Endothelial cell (in vitro differentiated cells): ENCODE results near the gene RAD51B. TPM values are rescaled to one million over a fixed set of nuclear protein-coding genes. Genes with fewer than 3 reads are reported as not detected.

Experiments
- DNase-seq: peaks from one replicate; pipeline ENCODE4 v3.0.0; 2021; ENCODE audit warnings: low spot score
- H3K27ac Mint-ChIP-seq: one replicate; pipeline ENCODE4 v1.8.0; 2021; ENCODE audit warnings: mixed read lengths, inconsistent platforms; ENCODE audit not compliant: unreplicated experiment
- H3K27me3 Mint-ChIP-seq: one replicate; pipeline ENCODE4 v1.8.0; 2021; ENCODE audit warnings: mild to moderate bottlenecking, moderate library complexity, mixed read lengths, inconsistent platforms; ENCODE audit not compliant: unreplicated experiment
- H3K36me3 Mint-ChIP-seq: one replicate; pipeline ENCODE4 v1.8.0; 2021; ENCODE audit warnings: mild to moderate bottlenecking, low read depth, mixed read lengths, inconsistent platforms; ENCODE audit not compliant: unreplicated experiment
- H3K4me1 Mint-ChIP-seq: one replicate; pipeline ENCODE4 v1.8.0; 2021; ENCODE audit warnings: mild to moderate bottlenecking, mixed read lengths, inconsistent platforms; ENCODE audit not compliant: unreplicated experiment
- H3K4me3 Mint-ChIP-seq: one replicate; pipeline ENCODE4 v1.8.0; 2021; ENCODE audit warnings: mild to moderate bottlenecking, mixed read lengths, inconsistent platforms; ENCODE audit not compliant: unreplicated experiment
- H3K9me3 Mint-ChIP-seq: one replicate; pipeline ENCODE4 v1.8.0; 2021; ENCODE audit warnings: mixed read lengths, inconsistent platforms; ENCODE audit not compliant: unreplicated experiment
- CTCF ChIP-seq: fragments of 200-600 bp; sonication (generic); IDR thresholded peaks from one replicate; pipeline ENCODE4 v1.5.0; 2021; ENCODE audit warnings: antibody characterized with exemption; ENCODE audit not compliant: unreplicated experiment
- total RNA-seq: library from RNA; stranded (reverse); fragmentation: NEBNext Ultra II Directional; extraction: Animal tissue kit (Norgen Biotek cat#: 25700); gene quantifications from one replicate; pipeline ENCODE4 v1.2.1, GENCODE V29; 2021; ENCODE audit not compliant: unreplicated experiment

The RAD51B gene
- total RNA-seq, 1 donor from 2014 or later, result 23.5 TPM

- Mint-ChIP-seq H3K4me1 (peaks cover 2% of the 10 kb centered on the region), H3K36me3 (no peaks in the 10 kb centered on the region), H3K27me3 (peaks cover 2% of the 10 kb centered on the region), H3K4me3 (no peak overlapping the region), H3K9me3 (no peaks in the 10 kb centered on the region), H3K27ac (no peak overlapping the region)
- TF ChIP-seq CTCF, result no peak
- DNase-seq, result no peak
These were observed 188.9 kb downstream of the RAD51B start for GRCh38 chr14:68008491-68008890.

DNA sequence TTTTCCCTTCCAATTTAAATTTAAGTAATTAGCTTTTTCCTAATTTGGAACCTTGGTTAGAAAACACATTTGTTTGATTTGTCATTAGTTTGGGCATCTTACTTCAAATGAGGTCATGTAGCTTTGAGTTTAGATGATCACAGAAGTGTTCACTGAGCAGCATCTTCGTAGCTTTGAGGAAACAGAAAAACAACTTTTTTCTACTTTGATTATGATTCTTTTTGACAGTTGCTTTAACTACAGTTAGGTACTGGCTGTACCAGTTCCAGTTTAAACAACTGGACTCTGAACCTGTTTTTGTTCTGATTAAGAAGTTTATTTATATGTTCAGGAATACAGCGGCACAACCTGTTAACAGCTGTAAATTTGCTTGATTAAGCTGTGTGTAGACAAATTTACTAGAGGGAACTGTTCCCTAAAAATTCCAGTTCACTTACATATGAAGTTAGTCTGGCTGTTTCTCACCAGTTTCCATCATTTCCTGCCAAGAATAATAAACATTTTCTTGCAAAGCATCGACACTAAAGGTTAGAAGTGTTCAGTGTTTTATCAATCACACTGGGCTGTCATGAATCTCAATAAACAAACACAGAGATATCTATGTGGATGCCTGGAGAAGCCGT, 191.9 kb downstream of the RAD51B start:
- no peak for DNase-seq
- Mint-ChIP-seq H3K27ac (no peak overlapping the region), H3K27me3 (no peaks in the 10 kb centered on the region)

DNA sequence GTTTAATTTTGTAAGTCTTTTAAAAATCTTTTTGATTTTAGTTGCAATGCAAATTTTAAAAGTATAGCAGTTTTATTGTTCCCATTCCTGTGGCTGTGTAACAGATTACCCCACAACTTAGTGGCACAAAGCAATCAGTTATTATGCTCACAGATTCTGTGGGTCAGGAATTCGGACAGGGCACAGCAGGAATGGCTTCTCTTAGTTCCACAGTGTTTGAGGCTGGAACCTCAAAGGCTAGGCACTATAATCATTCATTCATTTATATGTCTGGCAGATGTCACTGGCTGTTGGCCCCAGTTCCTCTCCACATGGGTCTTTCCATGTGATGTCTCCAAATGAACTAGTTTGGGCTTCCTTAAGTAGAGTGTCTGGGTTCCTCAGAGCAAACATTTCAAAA, 193.3 kb downstream of the RAD51B start:
- Mint-ChIP-seq H3K36me3 (no peaks in the 10 kb centered on the region), H3K27me3 (no peaks in the 10 kb centered on the region), H3K4me1 (no peaks in the 10 kb centered on the region), H3K9me3 (no peaks in the 10 kb centered on the region), H3K4me3 (no peak overlapping the region), H3K27ac (no peak overlapping the region)
- DNase-seq, result no peak
- no peak for TF ChIP-seq CTCF

More for the DNA sequence above, 191.9 kb downstream of the RAD51B start:
- Mint-ChIP-seq H3K4me1 (no peaks in the 10 kb centered on the region), H3K9me3 (no peaks in the 10 kb centered on the region), H3K36me3 (no peaks in the 10 kb centered on the region), H3K4me3 (no peak overlapping the region)
- no peak for TF ChIP-seq CTCF

- no peak for DNase-seq
- Mint-ChIP-seq H3K27ac (no peak overlapping the region), H3K4me1 (no peaks in the 10 kb centered on the region), H3K36me3 (no peaks in the 10 kb centered on the region), H3K27me3 (no peaks in the 10 kb centered on the region), H3K4me3 (no peak overlapping the region), H3K9me3 (no peaks in the 10 kb centered on the region)
- no peak for TF ChIP-seq CTCF
These were observed 193.7 kb downstream of the RAD51B start for GRCh38 chr14:68013326-68013725.

DNA sequence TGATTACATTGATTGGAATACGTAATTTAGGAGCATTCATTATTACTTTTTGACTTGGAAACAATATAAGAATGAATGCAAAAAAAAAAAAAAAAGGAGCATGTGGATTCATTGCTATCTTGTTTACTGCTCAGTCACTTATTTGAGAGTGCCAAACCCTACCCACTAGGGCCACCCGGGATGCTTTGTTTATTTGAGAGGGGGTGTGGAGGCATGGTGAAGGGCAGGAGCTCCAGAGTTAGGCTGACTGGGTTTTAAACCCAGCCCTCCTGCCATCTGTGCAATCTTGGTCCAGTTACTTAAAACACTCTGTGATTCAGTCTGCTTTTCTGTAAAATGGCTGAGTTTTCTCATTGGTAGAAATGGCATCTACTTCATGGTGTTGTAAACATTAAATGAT, 195.2 kb downstream of the RAD51B start:
- DNase-seq, result no peak
- H3K4me3 Mint-ChIP-seq, result no peak overlapping the region
- TF ChIP-seq CTCF, result no peak
- H3K27ac Mint-ChIP-seq, result no peak overlapping the region
- no peaks in the 10 kb centered on the region for H3K36me3 Mint-ChIP-seq
- no peaks in the 10 kb centered on the region for H3K9me3 Mint-ChIP-seq
- no peaks in the 10 kb centered on the region for H3K27me3 Mint-ChIP-seq
- H3K4me1 Mint-ChIP-seq, result no peaks in the 10 kb centered on the region
